Chondrocyte (in vitro differentiated cells): ENCODE results near the gene PLCH1. TPM values are rescaled to one million over a fixed set of nuclear protein-coding genes. Genes with fewer than 3 reads are reported as not detected.
"Not testable (repeated sequence)": the region's sequence is repeated elsewhere in the genome, so short reads cannot be mapped to it uniquely, and the experiment has no call there.

Experiments used
- DNase-seq: peaks from one replicate; pipeline ENCODE4 v3.0.0; 2021; ENCODE audit warnings: mixed read lengths, low spot score
- H3K27ac Mint-ChIP-seq: one replicate; pipeline ENCODE4 v1.8.0; 2021; ENCODE audit warnings: mild to moderate bottlenecking, moderate library complexity, mixed read lengths; ENCODE audit not compliant: unreplicated experiment
- H3K27me3 Mint-ChIP-seq: 2 replicates; pipeline ENCODE4 v1.8.0; 2021; ENCODE audit warnings: low read depth, mixed read lengths
- H3K36me3 Mint-ChIP-seq: 2 replicates; pipeline ENCODE4 v1.8.0; 2021; ENCODE audit warnings: low read depth, mixed read lengths
- H3K4me1 Mint-ChIP-seq: 2 replicates; pipeline ENCODE4 v1.8.0; 2021; ENCODE audit warnings: low read depth, mild to moderate bottlenecking, mixed read lengths
- H3K4me3 Mint-ChIP-seq: one replicate; pipeline ENCODE4 v1.8.0; 2021; ENCODE audit warnings: mild to moderate bottlenecking, moderate library complexity, mixed read lengths; ENCODE audit not compliant: unreplicated experiment
- H3K9me3 Mint-ChIP-seq: 2 replicates; pipeline ENCODE4 v1.8.0; 2021; ENCODE audit warnings: low read depth, mixed read lengths
- total RNA-seq: library from RNA; stranded (reverse); gene quantifications from 3 replicates; pipeline ENCODE4 v1.2.1, GENCODE V29; 2021
- TF ChIP-seq, protein P1 (sequence below): fragments of 200-600 bp; sonication (generic); IDR thresholded peaks from 2 replicates; pipeline ENCODE4 v1.5.0; 2021; ENCODE audit warnings: antibody characterized with exemption, mild to moderate bottlenecking, moderate library complexity

Gene PLCH1
- total RNA-seq, 1 donor from 2014 or later: 0.17 TPM

DNA sequence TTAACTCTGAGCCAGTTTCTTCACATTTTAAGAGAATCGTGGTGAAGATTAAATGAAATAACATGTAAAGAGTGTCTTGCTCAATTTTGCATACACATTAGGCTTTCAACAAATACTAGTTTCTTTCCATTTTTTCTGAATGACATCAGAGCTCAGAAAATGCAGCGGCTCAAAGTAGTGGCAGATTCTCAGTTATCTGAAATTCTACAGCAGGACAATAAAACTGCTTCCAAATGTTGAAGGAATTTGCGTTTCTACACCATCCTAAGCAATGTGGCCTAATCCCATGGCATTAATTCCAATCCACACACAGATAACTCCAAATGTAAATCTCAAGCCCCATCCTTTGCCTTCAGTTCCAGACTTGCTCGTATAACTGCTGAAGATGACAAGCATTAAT, 115.8 kb downstream of the PLCH1 start:
- peaks cover 2% of the 10 kb centered on the region for H3K36me3 Mint-ChIP-seq
- DNase-seq: no peak
- H3K9me3 Mint-ChIP-seq: peaks cover 7% of the 10 kb centered on the region
- H3K27ac Mint-ChIP-seq: no peak overlapping the region
- H3K4me1 Mint-ChIP-seq: no peaks in the 10 kb centered on the region
- no peaks in the 10 kb centered on the region for H3K27me3 Mint-ChIP-seq
- TF ChIP-seq, protein P1, sequence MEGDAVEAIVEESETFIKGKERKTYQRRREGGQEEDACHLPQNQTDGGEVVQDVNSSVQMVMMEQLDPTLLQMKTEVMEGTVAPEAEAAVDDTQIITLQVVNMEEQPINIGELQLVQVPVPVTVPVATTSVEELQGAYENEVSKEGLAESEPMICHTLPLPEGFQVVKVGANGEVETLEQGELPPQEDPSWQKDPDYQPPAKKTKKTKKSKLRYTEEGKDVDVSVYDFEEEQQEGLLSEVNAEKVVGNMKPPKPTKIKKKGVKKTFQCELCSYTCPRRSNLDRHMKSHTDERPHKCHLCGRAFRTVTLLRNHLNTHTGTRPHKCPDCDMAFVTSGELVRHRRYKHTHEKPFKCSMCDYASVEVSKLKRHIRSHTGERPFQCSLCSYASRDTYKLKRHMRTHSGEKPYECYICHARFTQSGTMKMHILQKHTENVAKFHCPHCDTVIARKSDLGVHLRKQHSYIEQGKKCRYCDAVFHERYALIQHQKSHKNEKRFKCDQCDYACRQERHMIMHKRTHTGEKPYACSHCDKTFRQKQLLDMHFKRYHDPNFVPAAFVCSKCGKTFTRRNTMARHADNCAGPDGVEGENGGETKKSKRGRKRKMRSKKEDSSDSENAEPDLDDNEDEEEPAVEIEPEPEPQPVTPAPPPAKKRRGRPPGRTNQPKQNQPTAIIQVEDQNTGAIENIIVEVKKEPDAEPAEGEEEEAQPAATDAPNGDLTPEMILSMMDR: no peak
- H3K4me3 Mint-ChIP-seq: no peak overlapping the region

DNA sequence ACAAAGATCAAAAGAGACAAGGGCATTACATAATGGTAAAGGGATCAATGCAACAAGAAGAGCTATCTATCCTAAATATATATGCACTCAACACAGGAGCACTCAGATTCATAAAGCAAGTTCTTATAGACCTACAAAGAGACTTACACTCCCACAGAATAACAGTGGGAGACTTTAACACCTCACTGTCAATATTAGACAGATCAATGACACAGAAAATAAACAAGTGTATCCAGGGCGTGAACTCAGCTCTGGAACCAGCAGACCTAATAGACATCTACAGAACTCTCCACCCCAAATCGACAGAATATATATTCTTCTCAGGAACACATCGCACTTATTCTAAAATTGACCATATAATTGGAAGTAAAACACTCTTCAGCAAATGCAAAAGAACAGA, 122.2 kb downstream of the PLCH1 start:
- H3K36me3 Mint-ChIP-seq, H3K27ac Mint-ChIP-seq, H3K27me3 Mint-ChIP-seq, H3K4me1 Mint-ChIP-seq, H3K4me3 Mint-ChIP-seq, H3K9me3 Mint-ChIP-seq, DNase-seq: not testable (repeated sequence)

DNA sequence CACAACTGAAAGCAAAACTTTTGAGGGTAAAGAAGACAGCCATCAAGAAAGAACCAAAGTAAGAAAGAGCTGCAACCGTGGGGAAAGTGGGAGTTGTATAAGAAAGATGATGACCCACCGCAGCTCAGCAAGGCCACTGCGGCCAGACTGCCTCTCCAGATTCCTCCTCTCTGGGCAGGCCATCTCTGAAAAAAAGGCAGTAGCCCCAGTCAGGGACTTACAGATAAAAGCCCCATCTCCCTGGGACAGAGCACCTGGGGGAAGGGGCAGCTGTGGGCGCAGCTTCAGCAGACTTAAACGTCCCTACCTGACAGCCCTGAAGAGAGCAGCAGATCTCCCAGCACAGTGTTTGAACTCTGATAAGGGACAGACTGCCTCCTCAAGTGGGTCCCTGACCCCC, 124.3 kb downstream of the PLCH1 start:
- not testable (repeated sequence) for H3K9me3 Mint-ChIP-seq, H3K27me3 Mint-ChIP-seq, DNase-seq, H3K4me1 Mint-ChIP-seq, H3K36me3 Mint-ChIP-seq, H3K4me3 Mint-ChIP-seq, H3K27ac Mint-ChIP-seq

DNA sequence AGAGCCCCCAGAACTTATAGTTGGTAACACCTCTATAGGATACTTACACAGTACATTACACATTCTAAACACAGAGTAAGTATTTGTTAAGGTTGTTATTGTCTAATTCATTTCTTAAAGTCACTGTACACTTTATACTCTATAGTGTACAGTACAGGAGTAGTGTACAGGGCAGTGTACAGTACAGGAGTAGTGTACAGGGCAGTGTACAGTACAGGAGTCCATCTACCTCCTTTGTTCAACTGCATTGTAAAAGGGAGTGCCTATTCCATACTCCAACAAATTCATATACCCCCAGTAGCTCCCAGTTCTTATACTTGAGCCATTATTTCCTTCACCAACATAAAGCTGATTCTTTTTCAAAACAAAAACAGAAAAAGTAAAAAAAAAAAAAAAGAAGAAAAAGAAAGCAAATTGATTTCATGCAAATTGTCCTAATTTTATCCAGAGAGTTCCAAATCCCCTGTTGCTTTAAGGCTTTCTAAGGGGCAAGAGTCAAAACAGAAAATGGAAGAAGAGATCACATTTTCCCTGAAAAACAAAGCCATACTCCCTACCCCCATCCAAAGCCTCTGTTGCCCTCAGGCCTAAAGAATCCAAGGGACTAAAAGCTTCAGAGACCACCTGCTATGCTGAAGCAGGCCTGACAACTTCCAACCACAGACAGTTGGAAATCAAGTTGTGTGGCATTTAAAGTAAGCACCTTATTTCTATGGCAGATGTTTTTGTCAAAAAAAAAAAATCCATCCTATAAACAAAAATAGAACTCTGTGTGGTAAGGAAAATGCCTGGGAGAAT, 125.6 kb downstream of the PLCH1 start:
- TF ChIP-seq, protein P1: no peak
- no peaks in the 10 kb centered on the region for H3K4me1 Mint-ChIP-seq
- no peak overlapping the region for H3K4me3 Mint-ChIP-seq
- H3K36me3 Mint-ChIP-seq: peaks cover 2% of the 10 kb centered on the region
- peaks cover 11% of the 10 kb centered on the region for H3K9me3 Mint-ChIP-seq
- H3K27ac Mint-ChIP-seq: no peak overlapping the region
- DNase-seq: no peak
- peaks cover 3% of the 10 kb centered on the region for H3K27me3 Mint-ChIP-seq

DNA sequence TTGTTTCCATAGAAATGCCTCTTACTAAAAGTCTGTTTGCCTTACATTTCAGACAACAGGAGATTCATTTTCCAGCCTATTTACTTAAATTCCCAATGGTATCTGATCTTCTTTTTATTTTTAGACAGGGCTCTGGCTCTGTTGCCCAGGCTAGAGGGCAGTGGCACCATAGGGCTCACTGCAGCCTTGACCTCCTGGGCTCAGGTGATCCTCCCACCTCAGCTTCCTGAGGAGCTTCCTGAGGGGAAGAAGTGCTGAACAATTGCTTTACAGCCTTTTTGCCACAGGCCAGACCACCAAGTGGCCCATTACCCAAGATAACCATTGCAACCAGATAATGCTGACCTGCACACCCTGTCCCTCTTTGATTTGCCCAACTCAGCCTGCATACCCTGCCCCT, 126.3 kb downstream of the PLCH1 start:
- H3K9me3 Mint-ChIP-seq: peaks cover 19% of the 10 kb centered on the region
- peaks cover 3% of the 10 kb centered on the region for H3K27me3 Mint-ChIP-seq
- H3K4me1 Mint-ChIP-seq: no peaks in the 10 kb centered on the region
- no peak overlapping the region for H3K27ac Mint-ChIP-seq
- H3K36me3 Mint-ChIP-seq: peaks cover 2% of the 10 kb centered on the region
- no peak for DNase-seq
- no peak overlapping the region for H3K4me3 Mint-ChIP-seq
- TF ChIP-seq, protein P1: no peak

DNA sequence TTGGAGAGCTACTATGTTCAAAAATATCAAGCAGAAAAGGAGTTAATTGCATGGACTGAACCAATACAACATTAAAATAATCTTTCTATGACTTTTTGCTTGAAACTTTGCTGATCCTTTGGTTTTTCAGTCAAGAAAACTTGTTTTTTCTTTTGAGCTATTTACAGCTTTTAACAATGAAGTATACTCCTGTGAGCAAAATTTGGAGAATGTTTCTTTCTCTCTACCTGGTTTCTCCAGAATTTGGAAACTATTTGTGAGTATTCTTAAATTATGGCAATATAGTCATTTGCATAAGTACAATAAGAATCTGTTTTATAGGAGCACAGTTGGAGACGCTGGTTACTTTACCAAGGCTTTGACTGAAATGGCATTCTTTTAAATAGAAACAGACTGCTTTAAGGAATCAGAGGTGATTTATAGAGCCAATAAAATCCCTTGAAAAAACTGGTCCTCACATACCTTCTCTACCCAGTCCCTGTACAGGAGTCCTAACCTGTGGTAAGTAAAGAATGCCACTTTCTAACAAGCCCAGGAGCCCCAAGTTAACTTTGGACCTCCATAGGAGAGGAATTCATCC, 127.4 kb downstream of the PLCH1 start:
- Mint-ChIP-seq H3K36me3 (peaks cover 2% of the 10 kb centered on the region), H3K4me1 (no peaks in the 10 kb centered on the region), H3K9me3 (peaks cover 20% of the 10 kb centered on the region), H3K4me3 (no peak overlapping the region), H3K27ac (no peak overlapping the region), H3K27me3 (no peaks in the 10 kb centered on the region)
- TF ChIP-seq, protein P1: no peak
- DNase-seq: no peak

DNA sequence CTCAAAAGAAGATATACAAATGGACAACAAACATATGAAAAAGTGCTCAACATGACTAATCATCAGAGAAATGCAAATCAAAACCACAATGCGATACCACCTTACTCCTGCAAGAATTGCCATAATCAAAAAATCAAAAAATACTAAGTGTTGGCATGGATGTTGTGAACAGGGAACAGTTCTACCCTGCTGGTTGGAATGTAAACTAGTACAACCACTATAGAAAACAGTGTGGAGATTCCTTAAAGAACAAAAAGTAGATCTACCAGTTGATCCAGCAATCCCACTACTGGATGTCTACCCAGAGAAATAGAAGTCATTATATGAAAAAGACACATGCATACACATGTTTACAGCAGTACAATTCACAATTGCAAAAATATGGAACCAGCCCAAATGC, 129.7 kb downstream of the PLCH1 start:
- not testable (repeated sequence) for H3K27me3 Mint-ChIP-seq, H3K27ac Mint-ChIP-seq, DNase-seq, H3K4me1 Mint-ChIP-seq, H3K4me3 Mint-ChIP-seq, H3K36me3 Mint-ChIP-seq
- H3K9me3 Mint-ChIP-seq: peaks cover 20% of the 10 kb centered on the region

DNA sequence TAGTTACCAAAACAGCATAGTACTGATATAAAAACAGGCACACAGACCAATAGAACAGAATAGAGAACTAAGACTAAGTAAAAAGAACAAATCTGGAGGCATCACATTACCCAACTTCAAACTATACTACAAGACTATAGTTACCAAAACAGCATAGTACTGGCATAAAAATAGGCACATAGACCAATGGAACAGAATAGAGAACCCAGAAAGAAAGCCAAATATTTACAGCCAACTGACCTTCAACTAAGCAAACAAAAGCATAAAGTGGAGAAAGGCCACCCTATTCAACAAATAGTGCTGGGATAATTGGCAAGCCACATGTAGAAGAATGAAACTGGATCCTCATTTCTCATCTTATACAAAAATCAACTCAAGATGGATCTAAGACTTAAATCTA, 130.5 kb downstream of the PLCH1 start:
- H3K4me3 Mint-ChIP-seq, H3K36me3 Mint-ChIP-seq, DNase-seq, H3K27ac Mint-ChIP-seq, H3K4me1 Mint-ChIP-seq, H3K27me3 Mint-ChIP-seq: not testable (repeated sequence)
- peaks cover 25% of the 10 kb centered on the region for H3K9me3 Mint-ChIP-seq
